Ectodermal cell (in vitro differentiated cells): Measurements from ENCODE around the gene ZNRF3.
A peak's percentile ranks its signal among the peaks of the same experiment; 100 is the strongest.
"Not testable (repeated sequence)": the region's sequence is repeated elsewhere in the genome, so short reads cannot be mapped to it uniquely, and the experiment has no call there.

Source experiments
- H3K27ac ChIP-seq: 2 replicates; pipeline ENCODE4 v1.7.0; 2013; ENCODE audit warnings: mild to moderate bottlenecking, low read depth, low read length; ENCODE audit not compliant: insufficient read depth, poor library complexity, severe bottlenecking
- H3K27me3 ChIP-seq: 2 replicates; pipeline ENCODE4 v1.7.0; 2013; ENCODE audit warnings: mild to moderate bottlenecking, low read length; ENCODE audit not compliant: insufficient read depth, control insufficient read depth, poor library complexity, severe bottlenecking
- H3K36me3 ChIP-seq: one replicate; pipeline ENCODE4 v1.7.0; 2013; ENCODE audit warnings: low read length; ENCODE audit not compliant: control insufficient read depth, insufficient read depth
- H3K4me1 ChIP-seq: one replicate; pipeline ENCODE4 v1.7.0; 2013; ENCODE audit warnings: low read length; ENCODE audit not compliant: control insufficient read depth, insufficient read depth
- H3K4me3 ChIP-seq: 2 replicates; pipeline ENCODE4 v1.7.0; 2013; ENCODE audit warnings: low read depth, low read length, control low read depth; ENCODE audit not compliant: insufficient read depth
- H3K9me3 ChIP-seq: 2 replicates; pipeline ENCODE4 v1.7.0; 2013; ENCODE audit warnings: mild to moderate bottlenecking, low read length, moderate library complexity; ENCODE audit not compliant: control insufficient read depth
- WGBS, 2 experiments: methylation state at CpG; one replicate each; pipeline ENCODE4 v1.1.7; 2013; ENCODE audit warnings: missing lambda C conversion rate in 2 of 2; 5-methylcytosine and 5-hydroxymethylcytosine counted together

ZNRF3 gene

DNA sequence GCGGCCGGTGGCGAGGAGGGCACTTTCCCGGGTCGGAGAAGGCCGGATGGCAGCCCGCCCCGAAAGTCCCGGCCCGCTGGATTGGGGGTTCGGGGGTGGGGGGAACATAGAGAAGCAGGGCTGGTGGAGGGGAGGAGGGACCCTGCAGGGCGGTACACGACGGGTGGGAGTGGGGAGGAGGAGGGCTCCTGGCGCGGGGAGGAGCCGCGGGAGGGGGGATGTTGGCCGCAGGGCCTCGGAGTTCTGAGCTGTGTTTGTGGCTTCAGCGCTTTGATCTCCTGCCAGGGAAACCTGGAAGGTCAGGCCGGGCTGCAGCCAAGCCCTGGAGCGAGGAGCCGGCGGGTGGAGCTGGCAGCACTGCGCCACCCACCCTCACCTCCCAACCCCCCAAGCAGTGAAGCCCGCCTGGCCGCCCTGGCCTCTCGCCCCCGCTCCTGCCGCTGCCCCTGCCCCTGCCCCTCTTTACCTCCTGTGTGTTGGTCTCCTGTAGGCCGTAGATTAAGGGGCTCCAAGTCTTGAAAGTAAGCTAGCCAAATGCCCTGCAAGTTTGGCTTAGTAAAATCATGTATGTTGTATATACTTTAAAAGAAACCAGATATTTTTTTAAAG, 147.3 kb downstream of the ZNRF3 start:
- Histone ChIP-seq H3K27ac (peak overlapping the region; percentile 87), H3K27me3 (no peaks in the 10 kb centered on the region), H3K36me3 (no peaks in the 10 kb centered on the region), H3K4me1 (peaks cover 43% of the 10 kb centered on the region), H3K9me3 (no peaks in the 10 kb centered on the region), H3K4me3 (peak overlapping the region; percentile 31)
- WGBS, 2 experiments: 2% methylated on average over 32 of the region's 32 CpGs

DNA sequence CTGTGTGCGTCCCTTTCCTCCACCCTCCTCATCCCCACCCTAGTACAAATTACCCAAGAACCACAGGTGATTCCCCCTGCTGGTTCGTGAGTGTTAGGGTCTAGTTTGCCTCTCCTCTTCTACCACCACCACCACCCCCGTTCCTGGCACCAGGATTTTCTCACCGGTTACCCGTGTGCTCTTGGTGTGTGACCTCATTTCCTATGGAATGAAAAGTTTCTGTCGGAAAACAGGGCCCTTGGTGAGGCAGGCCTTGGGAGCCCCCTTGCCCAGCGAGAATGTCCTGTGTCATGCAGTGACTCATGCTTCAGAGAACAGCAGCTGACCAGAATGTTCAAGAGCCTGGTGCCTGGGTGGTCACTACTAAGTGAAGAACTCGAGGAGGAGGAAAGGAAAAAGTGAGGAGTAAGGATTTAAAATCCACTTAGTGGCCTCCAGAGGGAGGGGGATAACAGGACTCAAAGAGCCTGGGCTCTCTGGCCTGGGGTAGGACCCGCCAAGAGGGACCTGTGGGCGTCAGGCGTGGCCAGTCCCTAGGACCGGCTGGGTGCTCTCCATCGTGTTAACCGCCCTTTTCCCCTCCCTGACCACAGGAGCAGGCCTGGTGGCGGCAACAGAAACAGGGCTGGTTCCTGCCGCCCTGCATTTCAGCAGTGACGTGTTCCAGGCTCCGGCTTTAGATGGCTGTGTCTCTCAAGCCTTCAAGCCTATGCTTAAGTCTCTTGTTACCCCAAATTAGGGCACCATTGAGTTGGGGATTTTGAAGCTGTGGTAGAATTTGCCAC, 148.0 kb downstream of the ZNRF3 start:
- 36 to 41% methylated on average over 18 of the region's 18 CpGs for WGBS, 2 experiments
- Histone ChIP-seq H3K27ac (peak overlapping the region; percentile 87), H3K9me3 (no peaks in the 10 kb centered on the region), H3K4me1 (peaks cover 43% of the 10 kb centered on the region), H3K36me3 (no peaks in the 10 kb centered on the region), H3K4me3 (peak overlapping the region; percentile 31), H3K27me3 (no peaks in the 10 kb centered on the region)

DNA sequence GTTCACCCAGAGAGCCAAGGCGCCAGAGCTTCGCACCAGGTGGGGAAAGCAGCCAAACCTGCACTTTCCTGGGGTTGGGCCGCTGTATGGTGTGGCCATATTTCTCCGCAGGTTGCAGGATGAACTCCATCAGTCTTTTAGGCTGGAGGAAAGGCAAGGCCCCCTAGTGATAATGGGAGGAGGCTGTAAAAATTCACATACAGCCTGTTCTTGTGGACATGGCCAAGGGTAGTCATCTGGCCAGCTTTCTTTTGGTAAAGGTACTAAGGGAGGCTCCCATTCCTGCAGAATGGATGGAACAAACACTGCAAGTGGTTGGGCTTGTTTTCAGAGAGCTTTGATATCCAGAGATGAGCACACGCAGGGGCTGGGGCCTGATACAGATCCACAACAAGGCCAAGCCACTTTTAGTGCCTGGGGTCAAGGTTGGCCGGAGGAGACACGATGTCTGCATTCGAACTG, 148.7 kb downstream of the ZNRF3 start:
- 86% methylated on average over 8 of the region's 8 CpGs for WGBS, 2 experiments
- H3K27ac ChIP-seq: peak overlapping the region; percentile 87

DNA sequence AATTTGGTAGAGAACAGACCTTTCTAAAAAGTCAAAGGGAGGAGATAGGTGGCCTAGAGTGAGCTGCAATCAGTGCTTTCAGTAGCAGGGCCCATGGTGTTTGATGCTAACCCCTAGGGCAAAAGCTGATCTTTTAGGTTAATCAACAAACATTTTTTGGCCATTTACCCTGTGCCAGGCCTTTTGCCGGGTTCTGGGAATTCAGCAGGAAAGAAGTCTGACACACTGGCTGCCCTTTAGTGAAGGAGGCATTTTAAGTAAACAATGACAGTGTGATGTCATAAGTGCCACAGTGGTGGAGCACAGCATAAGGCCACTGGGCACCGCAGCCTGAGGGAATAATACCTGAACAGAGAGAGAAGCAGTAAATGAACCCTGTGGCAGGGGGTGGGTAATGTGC, 149.2 kb downstream of the ZNRF3 start:
- H3K27ac ChIP-seq: no peak overlapping the region
- H3K36me3 ChIP-seq: no peaks in the 10 kb centered on the region
- WGBS, 2 experiments: 92 to 94% methylated on average over 2 of the region's 2 CpGs

More for the DNA sequence above, 148.7 kb downstream of the ZNRF3 start:
- Histone ChIP-seq H3K4me1 (peaks cover 41% of the 10 kb centered on the region), H3K36me3 (no peaks in the 10 kb centered on the region), H3K27me3 (no peaks in the 10 kb centered on the region), H3K9me3 (no peaks in the 10 kb centered on the region), H3K4me3 (no peak overlapping the region)

DNA sequence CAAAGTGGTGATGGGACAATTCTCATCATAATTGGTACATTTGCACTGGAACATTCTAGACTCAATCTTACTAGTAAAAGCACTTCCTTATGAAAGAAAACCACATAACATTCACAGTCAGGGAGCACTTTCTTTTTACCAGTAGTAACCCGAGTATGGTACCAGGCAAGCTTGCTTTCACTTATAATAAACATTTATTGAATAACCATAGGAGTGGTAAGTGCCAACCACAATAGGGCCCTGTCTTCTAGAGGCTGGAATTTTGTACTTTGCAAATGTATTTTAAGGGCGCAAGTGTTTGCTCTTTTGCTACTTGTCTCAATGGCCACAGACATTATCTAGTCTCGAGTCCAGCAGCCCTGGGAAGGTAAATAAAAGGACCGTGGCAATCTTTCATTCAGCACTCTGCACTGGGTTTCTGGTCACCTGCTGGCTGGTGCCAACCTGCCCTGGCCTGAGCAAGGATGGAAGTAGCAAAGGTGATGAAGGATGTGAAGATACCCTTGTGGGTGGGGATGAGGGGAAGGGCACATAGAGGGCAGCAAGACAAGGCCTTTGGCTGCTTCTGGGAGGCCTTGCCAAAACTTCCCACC, 154.1 kb downstream of the ZNRF3 start:
- WGBS, 2 experiments: 93 to 95% methylated on average over 4 of the region's 4 CpGs
- Histone ChIP-seq H3K36me3 (no peaks in the 10 kb centered on the region), H3K27ac (no peak overlapping the region)

More for the DNA sequence above, 149.2 kb downstream of the ZNRF3 start:
- no peak overlapping the region for H3K4me3 ChIP-seq
- H3K27me3 ChIP-seq: no peaks in the 10 kb centered on the region
- no peaks in the 10 kb centered on the region for H3K9me3 ChIP-seq
- H3K4me1 ChIP-seq: peaks cover 41% of the 10 kb centered on the region

DNA sequence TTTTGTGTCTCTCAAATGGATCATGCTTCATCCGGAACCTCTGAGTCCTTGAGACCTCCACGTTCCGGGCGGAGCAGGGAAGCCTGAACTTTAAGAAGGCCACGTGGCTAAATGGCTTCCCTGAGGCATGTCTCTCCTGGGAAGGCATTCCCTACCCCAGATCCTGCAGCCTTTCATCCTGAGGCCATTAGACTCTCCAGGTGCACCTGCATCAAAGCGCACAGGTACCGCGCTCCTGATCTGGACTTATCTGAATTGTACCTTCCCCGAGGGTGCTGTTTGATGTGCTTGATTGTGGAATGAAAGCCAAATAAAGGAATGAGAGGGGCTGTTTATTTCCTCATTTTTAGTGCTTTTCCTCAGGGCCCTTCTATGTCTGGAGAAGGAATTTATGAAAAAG, 155.8 kb downstream of the ZNRF3 start:
- Histone ChIP-seq H3K36me3 (peaks cover 7% of the 10 kb centered on the region), H3K4me1 (peaks cover 6% of the 10 kb centered on the region)
- WGBS, 2 experiments: 91 to 92% methylated on average over 9 of the region's 9 CpGs

More for the DNA sequence above, 154.1 kb downstream of the ZNRF3 start:
- Histone ChIP-seq H3K4me3 (no peak overlapping the region), H3K4me1 (peaks cover 9% of the 10 kb centered on the region), H3K27me3 (no peaks in the 10 kb centered on the region), H3K9me3 (no peaks in the 10 kb centered on the region)

DNA sequence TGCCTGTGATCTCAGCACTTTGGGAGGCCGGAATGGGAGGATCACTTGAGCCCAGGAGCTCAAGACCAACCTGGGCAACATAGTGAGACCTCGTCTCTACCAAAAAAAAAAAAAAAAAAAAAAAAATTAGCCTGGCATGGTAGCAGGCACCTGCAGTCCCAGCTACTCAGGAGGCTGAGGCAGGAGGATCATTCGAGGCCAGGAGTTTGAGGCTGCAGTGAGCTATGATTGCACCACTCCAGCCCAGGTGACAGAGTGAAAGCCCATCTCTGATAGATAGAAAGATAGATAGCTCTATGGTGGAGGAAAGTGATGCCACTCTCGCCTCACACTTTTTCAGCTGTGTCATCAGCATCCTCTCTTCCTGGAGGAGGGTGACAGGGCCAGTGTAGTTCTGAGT, 156.3 kb downstream of the ZNRF3 start:
- H3K4me1 ChIP-seq, H3K9me3 ChIP-seq, H3K27me3 ChIP-seq, H3K4me3 ChIP-seq: not testable (repeated sequence)
- WGBS, 2 experiments: 93 to 98% methylated on average over 4 of the region's 4 CpGs
- Histone ChIP-seq H3K36me3 (peaks cover 12% of the 10 kb centered on the region), H3K27ac (peak overlapping the region; percentile 6)

More for the DNA sequence above, 155.8 kb downstream of the ZNRF3 start:
- Histone ChIP-seq H3K27ac (no peak overlapping the region), H3K9me3 (no peaks in the 10 kb centered on the region), H3K4me3 (no peak overlapping the region), H3K27me3 (no peaks in the 10 kb centered on the region)

DNA sequence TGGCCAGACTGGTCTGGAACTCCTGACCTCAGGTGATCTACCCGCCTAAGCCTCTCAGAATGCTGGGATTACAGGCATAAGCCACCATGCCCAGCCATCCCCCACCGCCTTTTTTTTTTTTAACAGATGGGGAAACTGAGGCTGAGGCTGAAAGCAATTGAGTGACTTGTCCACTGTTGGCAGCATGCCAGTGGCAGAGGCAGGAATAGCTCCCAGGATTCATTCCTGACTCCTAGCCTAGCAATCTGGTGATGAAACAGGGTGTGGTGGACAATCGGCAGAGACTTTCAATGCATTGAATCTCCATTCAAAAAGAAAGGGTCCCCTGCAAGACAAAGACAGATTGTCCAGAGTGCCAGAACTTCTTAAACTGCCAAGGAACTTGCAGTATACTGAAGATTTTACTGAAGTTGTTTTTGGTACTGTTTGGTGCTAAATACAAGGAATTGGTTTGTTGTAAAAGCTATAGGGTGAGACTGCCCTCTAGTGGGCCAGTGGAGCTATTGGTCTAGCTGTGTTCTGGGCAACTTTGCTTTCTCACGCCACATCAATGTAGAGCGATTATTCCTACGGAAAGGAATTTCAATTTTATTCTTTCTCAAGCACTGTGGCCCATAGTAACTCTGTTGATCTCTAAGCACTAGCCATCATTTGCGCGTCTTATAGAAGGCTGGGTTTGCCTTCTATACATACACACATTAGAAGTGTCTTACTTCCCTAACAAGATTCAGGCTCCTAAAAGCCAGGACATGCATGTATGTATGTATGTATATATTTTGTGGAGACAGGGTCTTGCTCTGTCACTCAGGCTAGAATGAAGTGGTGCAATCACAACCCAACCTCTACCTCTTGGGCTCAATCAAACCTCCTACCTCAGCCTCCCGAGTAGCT, 157.3 kb downstream of the ZNRF3 start:
- peaks cover 6% of the 10 kb centered on the region for H3K4me1 ChIP-seq
- H3K36me3 ChIP-seq: peaks cover 16% of the 10 kb centered on the region
- WGBS, 2 experiments: 64% methylated on average over 9 of the region's 9 CpGs
- H3K9me3 ChIP-seq: no peaks in the 10 kb centered on the region
- no peak overlapping the region for H3K4me3 ChIP-seq
- no peaks in the 10 kb centered on the region for H3K27me3 ChIP-seq
- H3K27ac ChIP-seq: peak overlapping the region; percentile 6

DNA sequence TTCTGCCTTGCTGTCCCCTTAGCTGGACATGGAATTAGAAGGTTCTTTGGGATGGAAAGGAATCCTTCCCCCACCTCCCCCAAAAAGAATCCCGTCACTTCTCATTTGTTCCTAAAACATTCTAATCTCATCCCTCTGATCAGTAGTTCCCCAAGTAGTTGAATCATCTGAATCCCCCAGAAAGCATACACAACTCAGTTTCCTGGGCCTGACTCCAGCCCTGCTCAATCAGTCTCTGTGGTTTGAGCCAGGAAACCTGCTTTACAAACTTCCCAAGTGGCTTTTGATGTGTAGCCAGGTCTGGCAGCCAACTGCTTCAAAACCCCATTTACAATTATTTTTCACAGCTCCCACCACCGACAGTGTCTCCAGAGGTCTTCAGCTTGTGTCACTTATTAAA, 158.0 kb downstream of the ZNRF3 start:
- Histone ChIP-seq H3K36me3 (peaks cover 23% of the 10 kb centered on the region), H3K4me1 (peaks cover 6% of the 10 kb centered on the region), H3K27me3 (no peaks in the 10 kb centered on the region), H3K9me3 (no peaks in the 10 kb centered on the region), H3K27ac (no peak overlapping the region), H3K4me3 (no peak overlapping the region)
- WGBS, 2 experiments: 96 to 100% methylated on average over 2 of the region's 2 CpGs
